BLaER1 treated with 17β-estradiol and CSF1 and Interleukin-3, amounts not matched to agents 10 nM and 100 nM (cell line): Measurements from ENCODE around the gene MAP2K5.

Experiments
- H3K27ac ChIP-seq, 11 experiments: shearing (Covaris generic); formaldehyde crosslinking; 2 replicates each; pipeline ENCODE4 v1.8.1; 2022
- H3K27me3 ChIP-seq, 11 experiments: shearing (Covaris generic); formaldehyde crosslinking; 2 replicates each; pipeline ENCODE4 v1.8.1; 2022
- H3K36me3 ChIP-seq, 11 experiments: shearing (Covaris generic); formaldehyde crosslinking; 2 replicates each; pipeline ENCODE4 v1.8.1; 2022
- H3K4me1 ChIP-seq, 10 experiments: shearing (Covaris generic); formaldehyde crosslinking; 2 replicates each; pipeline ENCODE4 v1.8.1; 2022
- H3K4me2 ChIP-seq, 11 experiments: shearing (Covaris generic); formaldehyde crosslinking; 2 replicates each; pipeline ENCODE4 v1.8.1; 2022
- H3K4me3 ChIP-seq, 10 experiments: shearing (Covaris generic); formaldehyde crosslinking; 2 replicates each; pipeline ENCODE4 v1.8.1; 2022
- H3K9ac ChIP-seq, 11 experiments: shearing (Covaris generic); formaldehyde crosslinking; 2 replicates each; pipeline ENCODE4 v1.8.1; 2022
- H3K9me3 ChIP-seq, 11 experiments: shearing (Covaris generic); formaldehyde crosslinking; replicated peaks in 1 of 11; 2 replicates each; pipeline ENCODE4 v1.8.1; 2022
- H4K20me1 ChIP-seq, 11 experiments: shearing (Covaris generic); formaldehyde crosslinking; 2 replicates each; pipeline ENCODE4 v1.8.1; 2022
- Cebpa-rat ChIP-seq, 11 experiments: shearing (Covaris generic); IDR thresholded peaks; 2 replicates each; pipeline ENCODE4 v1.8.1; 2022

MAP2K5 gene

DNA sequence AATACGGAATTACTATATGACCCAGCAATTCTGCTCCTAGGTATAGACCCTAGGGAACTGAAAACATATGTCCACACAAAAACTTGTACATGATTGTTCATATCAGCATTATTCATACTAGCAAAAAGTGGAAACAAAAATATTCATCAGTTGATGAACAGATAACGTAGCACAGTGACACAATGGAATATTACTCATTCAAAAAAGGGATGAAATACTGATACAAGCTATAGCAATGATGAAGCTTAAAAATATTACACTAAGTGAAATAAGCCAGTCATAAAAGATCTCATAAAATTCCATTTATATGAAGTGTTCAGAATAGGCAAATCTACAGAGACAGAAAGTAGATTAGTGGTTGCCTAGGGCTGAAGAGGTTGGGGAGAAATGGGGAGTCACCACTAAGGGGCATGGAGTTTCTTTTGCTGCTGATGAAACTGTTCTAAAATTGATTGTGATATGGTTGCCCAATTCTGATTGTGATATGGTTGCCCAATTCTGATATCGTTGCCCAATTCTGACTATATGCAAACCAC, 11.1 kb upstream of the MAP2K5 start:
- no peaks in the 10 kb centered on the region for H3K4me1 ChIP-seq
- no peak overlapping the region for H3K4me2 ChIP-seq
- TF ChIP-seq Cebpa-rat (IDR thresholded peaks at IDR 0.05): no peak
- no peaks in the 10 kb centered on the region for H3K9me3 ChIP-seq
- H3K9ac ChIP-seq: no peak overlapping the region
- H3K27me3 ChIP-seq: no peaks in the 10 kb centered on the region
- no peak overlapping the region for H3K27ac ChIP-seq
- no peak overlapping the region for H3K4me3 ChIP-seq
- peaks cover 0 to 36% (median 21%) of the 10 kb centered on the region in 11 experiments; a peak in 14 of 22 replicates for H3K36me3 ChIP-seq
- H4K20me1 ChIP-seq: no peaks in the 10 kb centered on the region; a peak in 1 of 22 replicates

DNA sequence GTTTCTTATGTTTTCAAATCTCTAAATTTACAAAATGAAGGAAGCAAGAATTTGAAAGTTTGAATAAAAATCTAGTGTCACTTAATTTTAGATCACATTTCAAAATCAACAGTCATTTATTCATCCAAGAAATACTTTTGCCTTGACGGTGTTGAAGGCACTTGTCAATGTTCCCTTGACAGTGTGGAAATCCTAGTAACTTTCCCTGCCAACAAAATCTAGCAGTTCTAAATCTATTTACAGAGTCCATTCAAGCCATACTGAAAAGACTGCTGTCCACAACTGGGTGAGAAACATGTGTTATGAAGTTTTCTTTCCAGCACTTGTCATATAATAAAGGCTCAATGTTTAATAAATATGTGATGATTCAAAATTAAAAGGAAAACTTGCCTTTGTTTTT, 8.6 kb upstream of the MAP2K5 start:
- H4K20me1 ChIP-seq: no peaks in the 10 kb centered on the region
- no peaks in the 10 kb centered on the region for H3K27me3 ChIP-seq
- H3K9me3 ChIP-seq: no peaks in the 10 kb centered on the region
- no peak overlapping the region for H3K27ac ChIP-seq
- no peak overlapping the region for H3K4me3 ChIP-seq
- no peak for TF ChIP-seq Cebpa-rat (IDR thresholded peaks at IDR 0.05)
- peaks cover 0 to 1% (median 0%) of the 10 kb centered on the region in 10 experiments; a peak in 6 of 20 replicates for H3K4me1 ChIP-seq
- no peak overlapping the region for H3K9ac ChIP-seq
- H3K4me2 ChIP-seq: no peak overlapping the region
- H3K36me3 ChIP-seq: peaks cover 0 to 12% (median 4%) of the 10 kb centered on the region in 11 experiments; a peak in 10 of 22 replicates

- TF ChIP-seq Cebpa-rat (IDR thresholded peaks at IDR 0.05): no peak
- Histone ChIP-seq H3K27me3 (no peaks in the 10 kb centered on the region), H4K20me1 (no peaks in the 10 kb centered on the region), H3K4me2 (no peak overlapping the region), H3K36me3 (peaks cover 0 to 7% (median 2%) of the 10 kb centered on the region in 11 experiments; a peak in 5 of 22 replicates), H3K9ac (no peak overlapping the region), H3K27ac (no peak overlapping the region), H3K4me3 (no peak overlapping the region), H3K9me3 (no peaks in the 10 kb centered on the region), H3K4me1 (peaks cover 3 to 6% (median 4%) of the 10 kb centered on the region in 10 experiments; a peak in 17 of 20 replicates)
Observed at GRCh38 chr15:67534360-67534759, 8.1 kb upstream of the MAP2K5 start.

GRCh38 chr15:67537771-67538170, 4.7 kb upstream of the MAP2K5 start:
- Histone ChIP-seq H3K27me3 (no peaks in the 10 kb centered on the region), H3K9ac (no peak overlapping the region), H3K27ac (no peak overlapping the region), H3K4me3 (no peak overlapping the region), H4K20me1 (no peaks in the 10 kb centered on the region), H3K36me3 (no peaks in the 10 kb centered on the region), H3K4me1 (peaks cover 19 to 27% (median 25%) of the 10 kb centered on the region in 10 experiments), H3K9me3 (no peaks in the 10 kb centered on the region), H3K4me2 (no peak overlapping the region)
- no peak for TF ChIP-seq Cebpa-rat (IDR thresholded peaks at IDR 0.05)

- Histone ChIP-seq H3K4me1 (peaks cover 37 to 50% (median 49%) of the 10 kb centered on the region in 10 experiments), H3K36me3 (peaks cover 10 to 29% (median 14%) of the 10 kb centered on the region in 11 experiments; a peak in 17 of 22 replicates), H3K27ac (peak overlapping the region; percentile 81 to 92 (median 88); a peak in 20 of 22 replicates), H3K27me3 (no peaks in the 10 kb centered on the region), H4K20me1 (peaks cover 0 to 4% (median 0%) of the 10 kb centered on the region in 11 experiments; a peak in 4 of 22 replicates), H3K4me2 (peak overlapping the region; percentile 85 to 99 (median 93)), H3K9me3 (no peaks in the 10 kb centered on the region), H3K9ac (peak overlapping the region; percentile 85 to 95 (median 92)), H3K4me3 (peak overlapping the region; percentile 79 to 91 (median 84))
- no peak for TF ChIP-seq Cebpa-rat (IDR thresholded peaks at IDR 0.05)
Observed at GRCh38 chr15:67543348-67543718, 830 bp downstream of the MAP2K5 start.

- Histone ChIP-seq H3K36me3 (peaks cover 10 to 29% (median 14%) of the 10 kb centered on the region in 11 experiments; a peak in 17 of 22 replicates), H4K20me1 (peaks cover 0 to 10% (median 3%) of the 10 kb centered on the region in 11 experiments; a peak in 7 of 22 replicates), H3K4me3 (no peak overlapping the region), H3K27me3 (no peaks in the 10 kb centered on the region), H3K4me2 (peak overlapping the region in 8 of 11 experiments; percentile 85 to 99 (median 94); a peak in 6 of 22 replicates), H3K4me1 (peaks cover 32 to 56% (median 50%) of the 10 kb centered on the region in 10 experiments), H3K9me3 (no peaks in the 10 kb centered on the region), H3K9ac (no peak overlapping the region), H3K27ac (no peak overlapping the region)
- no peak for TF ChIP-seq Cebpa-rat (IDR thresholded peaks at IDR 0.05)
Observed at GRCh38 chr15:67544475-67544874, 2.0 kb downstream of the MAP2K5 start.

GRCh38 chr15:67545864-67546263, 3.4 kb downstream of the MAP2K5 start:
- H3K4me2 ChIP-seq: no peak overlapping the region
- TF ChIP-seq Cebpa-rat (IDR thresholded peaks at IDR 0.05): no peak
- H3K36me3 ChIP-seq: peaks cover 13 to 37% (median 24%) of the 10 kb centered on the region in 11 experiments; a peak in 21 of 22 replicates
- H3K27me3 ChIP-seq: no peaks in the 10 kb centered on the region
- no peak overlapping the region for H3K9ac ChIP-seq
- no peak overlapping the region for H3K4me3 ChIP-seq
- H4K20me1 ChIP-seq: peaks cover 0 to 10% (median 3%) of the 10 kb centered on the region in 11 experiments; a peak in 7 of 22 replicates
- peaks cover 23 to 44% (median 36%) of the 10 kb centered on the region in 10 experiments for H3K4me1 ChIP-seq
- H3K27ac ChIP-seq: no peak overlapping the region
- H3K9me3 ChIP-seq: no peaks in the 10 kb centered on the region

DNA sequence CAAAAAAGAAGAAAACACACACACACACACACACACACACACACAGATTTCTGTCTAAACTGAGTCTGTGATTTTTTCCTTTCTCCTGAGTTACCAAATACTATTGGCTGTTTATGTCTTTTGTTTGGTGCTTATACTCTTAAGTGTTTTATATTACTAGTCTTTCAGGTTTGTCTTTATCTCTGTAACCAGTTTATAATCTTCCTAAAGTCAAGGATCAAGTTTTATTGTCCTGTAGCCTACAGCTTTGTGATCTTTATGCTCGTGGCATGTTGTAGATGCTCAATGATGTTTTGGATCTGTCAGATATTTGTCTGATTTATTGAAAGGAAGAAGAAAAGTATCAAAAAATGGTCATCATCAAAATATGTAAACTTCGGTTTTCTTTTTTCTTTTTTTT, 4.6 kb downstream of the MAP2K5 start:
- Histone ChIP-seq H3K27ac (no peak overlapping the region), H3K36me3 (peaks cover 22 to 47% (median 33%) of the 10 kb centered on the region in 11 experiments), H4K20me1 (peaks cover 0 to 10% (median 3%) of the 10 kb centered on the region in 11 experiments; a peak in 7 of 22 replicates), H3K4me1 (peaks cover 18 to 39% (median 30%) of the 10 kb centered on the region in 10 experiments), H3K9me3 (no peaks in the 10 kb centered on the region), H3K4me3 (no peak overlapping the region), H3K9ac (no peak overlapping the region), H3K27me3 (no peaks in the 10 kb centered on the region), H3K4me2 (no peak overlapping the region)
- TF ChIP-seq Cebpa-rat (IDR thresholded peaks at IDR 0.05): no peak

GRCh38 chr15:67547836-67548235, 5.3 kb downstream of the MAP2K5 start:
- Histone ChIP-seq H3K4me1 (peaks cover 18 to 39% (median 30%) of the 10 kb centered on the region in 10 experiments), H3K27ac (no peak overlapping the region), H3K9ac (no peak overlapping the region), H3K4me2 (no peak overlapping the region; a peak in 1 of 22 replicates), H3K36me3 (peaks cover 27 to 54% (median 40%) of the 10 kb centered on the region in 11 experiments), H3K4me3 (no peak overlapping the region), H3K9me3 (no peaks in the 10 kb centered on the region), H3K27me3 (no peaks in the 10 kb centered on the region), H4K20me1 (peaks cover 0 to 10% (median 3%) of the 10 kb centered on the region in 11 experiments; a peak in 7 of 22 replicates)
- no peak for TF ChIP-seq Cebpa-rat (IDR thresholded peaks at IDR 0.05)
